ENCODE results near the gene ABHD17C.

GRCh38 chr15:80777137-80777536, 82.0 kb downstream of the ABHD17C start:
- TF ChIP-seq CTCF (IDR thresholded peaks at IDR 0.05; ENCODE audit: low read length): no peak
- no peak for TF ChIP-seq EZH2 (optimal IDR thresholded peaks at IDR 0.05; ENCODE audit: low read depth, low read length)
- TF ChIP-seq EZH2phosphoT487 (IDR thresholded peaks at IDR 0.05; ENCODE audit: low read length): no peak

Data from MM.1S (cell line).